ENCODE measurements around the gene CEP295NL.
"Not testable (repeated sequence)": the region's sequence is repeated elsewhere in the genome, so short reads cannot be mapped to it uniquely, and the experiment has no call there.

CEP295NL gene

DNA sequence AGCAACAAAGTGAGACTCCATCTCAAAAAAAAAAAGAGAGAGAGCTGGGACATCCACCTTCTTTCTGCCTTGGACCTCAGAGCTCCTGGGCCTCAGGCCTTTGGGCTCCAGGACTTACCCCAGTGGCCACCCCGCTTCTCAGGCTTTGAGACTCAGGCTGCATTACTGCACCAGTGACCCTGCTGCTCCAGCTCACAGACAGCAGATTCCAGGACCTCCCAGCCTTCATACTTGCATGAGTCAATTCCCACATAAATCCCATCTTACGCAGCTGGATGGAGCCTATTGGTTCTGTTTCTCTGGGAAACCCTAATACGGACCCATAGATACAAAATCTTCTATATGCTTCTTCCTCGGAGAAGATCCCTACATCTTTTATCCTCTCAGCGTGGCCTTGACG, 2.1 kb upstream of the CEP295NL start:
- DNase-seq (ENCODE audit: low read depth), result no peak

DNA sequence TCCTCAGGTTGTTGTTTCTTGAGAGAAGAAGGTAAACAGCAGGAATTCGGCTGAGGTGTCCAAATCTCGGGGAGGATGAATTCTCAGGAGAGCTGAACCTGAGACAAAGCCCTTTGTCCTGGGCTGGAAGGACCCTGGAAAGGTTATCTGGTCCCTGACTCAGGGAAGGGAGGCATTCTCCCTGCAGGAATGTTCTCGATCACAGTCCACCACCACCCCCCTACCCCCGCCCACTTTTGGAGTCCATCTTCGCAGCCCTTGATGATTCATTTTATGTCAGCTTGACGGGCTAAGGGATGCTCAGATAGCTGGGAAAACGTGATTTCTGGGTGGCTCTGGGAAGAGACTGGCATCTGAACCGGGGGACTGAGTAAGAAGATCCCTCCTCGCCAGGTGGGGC, 1.4 kb upstream of the CEP295NL start:
- no peak for DNase-seq (ENCODE audit: low read depth)

DNA sequence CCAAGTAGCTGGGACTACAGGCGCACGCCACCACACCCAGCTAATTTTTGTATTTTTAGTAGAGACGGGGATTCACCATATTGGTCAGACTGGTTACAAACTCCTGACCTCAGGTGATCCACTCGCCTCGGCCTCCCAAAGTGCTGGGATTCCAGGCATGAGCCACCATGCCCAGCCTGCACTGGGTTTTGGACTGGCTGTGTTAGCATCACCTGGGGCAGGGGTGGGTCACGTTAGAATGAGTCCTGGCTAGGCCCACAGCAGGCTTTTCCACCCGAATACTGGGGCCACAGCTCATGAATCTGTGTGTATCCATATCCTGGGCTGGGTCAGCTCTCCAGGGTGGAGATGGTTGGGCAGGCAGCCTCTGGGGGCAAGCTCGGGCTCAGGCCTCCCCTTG, 770 bp downstream of the CEP295NL start:
- DNase-seq (ENCODE audit: low read depth), result not testable (repeated sequence)

DNA sequence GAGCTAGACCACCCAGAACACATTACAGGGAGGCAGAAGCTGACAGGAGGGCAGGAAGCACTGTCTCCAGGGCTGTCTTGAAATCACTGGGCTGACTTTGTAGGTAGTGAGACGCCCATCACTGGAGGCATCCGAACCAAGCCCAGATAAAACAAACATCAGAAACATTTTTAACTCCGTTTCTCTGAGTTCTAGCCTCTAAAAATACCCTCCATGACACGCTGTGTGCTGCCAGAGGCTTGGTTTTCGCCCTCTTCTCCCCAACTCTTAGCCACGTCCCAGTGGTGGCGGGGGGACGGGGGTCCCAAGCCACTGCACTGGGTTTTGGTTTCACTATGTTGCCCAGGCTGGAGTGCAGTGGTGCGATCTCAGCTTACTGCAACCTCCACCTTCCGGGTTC, 1.2 kb downstream of the CEP295NL start:
- DNase-seq (ENCODE audit: low read depth), result no peak

DNA sequence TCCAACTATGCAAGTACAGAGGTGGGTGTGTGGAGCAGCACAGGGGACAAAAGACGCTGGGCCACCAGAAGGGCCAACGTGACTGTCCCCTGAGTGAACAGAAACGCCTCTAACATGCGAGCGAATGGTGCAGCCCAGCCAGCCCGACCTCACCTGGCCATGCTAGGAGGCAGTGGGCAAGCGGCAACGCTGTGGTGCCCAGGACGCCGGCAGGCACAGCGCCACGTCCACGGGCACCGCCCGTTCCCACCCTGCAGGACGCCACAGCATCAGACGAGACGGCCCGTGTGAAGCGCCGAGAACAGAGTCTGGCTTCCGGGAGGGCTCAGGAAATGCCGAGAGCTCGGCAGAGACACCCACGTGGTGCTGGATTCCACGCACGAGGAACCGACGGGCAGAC, 2.2 kb downstream of the CEP295NL start:
- no peak for DNase-seq (ENCODE audit: low read depth)

DNA sequence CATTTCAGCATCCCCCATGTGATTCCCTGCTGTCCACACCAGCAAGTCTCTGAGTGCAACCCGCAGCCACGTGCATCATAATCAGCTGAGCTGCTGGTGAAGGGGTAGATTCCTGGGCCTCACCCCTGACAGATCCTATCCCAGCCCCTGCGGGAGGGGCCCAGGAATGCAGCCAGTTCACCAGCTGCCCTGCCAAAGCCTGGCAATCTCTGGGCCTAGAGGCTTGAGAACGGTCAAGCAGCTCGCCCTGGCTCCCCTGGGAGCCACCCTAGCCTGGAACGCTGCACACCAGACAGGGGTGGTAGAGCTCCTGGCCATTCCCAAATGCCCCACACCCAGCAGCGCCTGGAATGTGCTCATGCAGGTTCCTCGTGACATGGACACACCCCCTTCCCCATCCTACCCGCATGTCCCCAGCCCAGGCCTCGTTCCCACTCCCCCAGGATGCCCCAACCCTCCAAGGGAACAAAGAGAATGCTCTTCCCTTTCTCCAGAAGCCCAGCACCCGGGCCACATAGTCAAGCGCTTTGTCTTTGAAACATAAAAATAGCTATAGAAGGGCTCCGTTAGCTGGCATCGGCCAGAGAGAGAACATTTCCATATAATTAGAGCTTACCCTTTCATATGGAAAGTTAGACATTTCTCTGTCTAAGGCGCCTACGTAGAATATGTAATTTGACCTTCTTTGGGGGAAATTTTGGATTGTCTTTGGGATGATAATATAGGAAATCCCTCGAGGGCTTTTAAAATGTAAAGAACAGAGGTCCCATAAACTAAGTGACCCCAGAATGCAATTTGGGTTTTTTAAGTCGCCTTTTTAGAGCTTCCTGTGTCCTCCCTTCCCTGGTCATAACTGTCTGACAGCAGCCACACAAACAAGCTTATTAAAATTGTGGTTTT, 3.4 kb downstream of the CEP295NL start:
- no peak for DNase-seq (ENCODE audit: low read depth)

DNA sequence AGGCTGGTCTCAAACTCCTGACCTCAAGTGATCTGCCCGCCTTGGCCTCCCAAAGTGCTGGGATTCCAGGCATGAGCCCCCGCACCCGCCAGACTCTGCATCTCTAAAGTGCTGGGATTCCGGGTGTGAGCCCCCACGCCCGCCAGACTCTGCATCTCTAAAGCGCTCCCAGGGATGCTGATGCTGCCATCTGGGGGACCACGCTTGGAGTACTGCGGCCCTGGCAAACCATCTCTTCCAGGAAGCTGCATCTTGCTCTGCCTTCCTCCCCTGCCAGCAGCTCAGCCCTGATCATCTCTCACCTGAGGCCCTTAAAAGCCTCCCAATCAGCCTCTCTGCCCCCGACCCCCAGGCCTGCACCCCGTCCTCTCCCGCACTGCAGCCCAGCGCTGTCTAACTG, 4.1 kb downstream of the CEP295NL start:
- no peak for DNase-seq (ENCODE audit: low read depth)

DNA sequence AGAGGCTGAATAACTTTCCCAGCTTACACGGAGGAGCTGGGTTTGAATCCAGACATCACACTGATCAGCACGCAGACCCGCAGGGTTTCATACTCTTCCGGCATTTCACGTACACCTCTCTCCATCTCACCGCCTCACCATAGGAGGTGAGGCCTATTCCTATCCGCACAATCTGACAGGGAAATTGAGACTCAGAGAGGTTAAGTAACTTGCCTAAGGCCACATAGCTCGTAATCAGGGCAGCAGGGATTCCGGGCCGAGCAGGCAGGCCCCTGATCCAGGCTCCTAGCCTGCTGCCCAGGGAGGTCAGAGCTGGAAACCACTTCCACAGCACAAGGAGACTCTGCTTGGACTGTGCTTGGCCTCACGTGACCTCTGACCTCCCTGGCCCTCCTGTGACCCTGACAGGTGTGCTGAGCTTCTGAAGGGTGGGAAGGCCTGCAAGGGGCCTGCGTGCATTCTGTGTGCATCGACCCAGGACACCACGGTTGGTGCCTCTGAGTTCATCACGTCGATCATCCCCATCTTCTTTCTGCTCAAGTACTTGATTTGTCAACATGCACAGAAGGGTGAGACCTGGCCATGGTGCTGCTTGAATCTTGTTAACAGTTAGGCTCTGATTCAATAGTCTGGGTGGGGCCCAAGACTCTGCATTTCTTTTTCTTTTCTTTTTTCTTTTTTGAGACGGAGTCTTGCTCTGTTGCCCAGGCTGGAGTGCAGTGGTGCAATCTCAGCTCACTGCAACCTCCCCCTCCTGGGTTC, 4.7 kb downstream of the CEP295NL start:
- no peak for DNase-seq (ENCODE audit: low read depth)

DNA sequence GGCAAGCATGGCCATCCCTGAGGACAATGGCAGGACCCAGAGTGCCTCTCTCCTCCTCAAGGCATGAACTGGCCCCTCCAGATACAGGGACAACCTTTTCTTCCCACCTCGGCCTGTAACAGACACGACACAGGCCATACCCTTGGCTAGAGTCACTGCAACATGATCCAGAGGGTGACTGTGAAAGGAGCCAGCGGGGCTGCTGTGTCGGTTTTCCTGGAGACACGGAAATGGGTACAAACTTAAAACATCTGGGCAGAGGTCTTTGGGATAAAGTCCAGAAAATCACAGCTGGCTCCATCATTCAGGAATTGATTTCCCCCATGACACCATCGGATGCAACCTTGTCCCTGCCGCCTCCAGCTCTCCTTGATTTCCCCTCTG, 5.3 kb downstream of the CEP295NL start:
- DNase-seq (ENCODE audit: low read depth), result no peak

DNA sequence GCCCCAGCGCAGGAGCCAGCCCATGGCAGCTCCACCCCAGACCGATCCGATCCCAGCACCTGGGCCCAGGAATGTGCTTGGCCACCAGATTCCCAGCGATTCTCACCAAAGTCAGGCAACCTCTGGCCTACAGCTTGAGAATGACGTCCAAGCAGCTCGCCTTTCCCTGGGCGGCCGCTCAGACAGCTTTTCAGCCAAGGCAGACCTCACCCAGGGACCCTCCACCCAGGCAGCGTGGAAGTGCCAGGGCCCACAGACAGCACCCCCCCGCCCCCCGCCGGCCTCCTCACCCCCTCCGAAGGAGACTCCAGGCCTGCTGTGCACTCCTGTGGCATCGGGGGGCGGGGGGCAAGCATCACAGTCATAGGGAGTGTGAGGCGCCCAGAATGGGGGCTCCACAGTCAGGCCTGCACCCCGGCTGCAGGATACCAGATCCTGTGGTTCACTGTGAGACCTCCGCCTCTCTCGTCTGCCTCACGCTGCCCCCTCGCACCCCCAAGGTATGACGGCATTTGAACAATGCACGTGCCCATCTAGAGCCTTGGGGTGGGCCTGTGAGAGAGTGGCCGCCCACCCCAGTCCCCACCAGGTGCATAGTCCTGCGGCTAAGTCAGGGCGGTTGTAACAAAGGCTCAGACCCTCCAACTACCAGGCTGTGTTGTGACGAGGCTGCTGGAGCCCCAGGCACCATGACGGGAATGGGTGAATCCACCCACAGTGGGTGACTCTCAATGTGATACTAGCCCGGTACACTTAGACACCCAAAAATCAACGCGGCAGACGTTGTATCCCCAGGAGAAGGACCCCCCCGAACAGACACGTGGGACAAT, 6.0 kb downstream of the CEP295NL start:
- no peak for DNase-seq (ENCODE audit: low read depth)

DNA sequence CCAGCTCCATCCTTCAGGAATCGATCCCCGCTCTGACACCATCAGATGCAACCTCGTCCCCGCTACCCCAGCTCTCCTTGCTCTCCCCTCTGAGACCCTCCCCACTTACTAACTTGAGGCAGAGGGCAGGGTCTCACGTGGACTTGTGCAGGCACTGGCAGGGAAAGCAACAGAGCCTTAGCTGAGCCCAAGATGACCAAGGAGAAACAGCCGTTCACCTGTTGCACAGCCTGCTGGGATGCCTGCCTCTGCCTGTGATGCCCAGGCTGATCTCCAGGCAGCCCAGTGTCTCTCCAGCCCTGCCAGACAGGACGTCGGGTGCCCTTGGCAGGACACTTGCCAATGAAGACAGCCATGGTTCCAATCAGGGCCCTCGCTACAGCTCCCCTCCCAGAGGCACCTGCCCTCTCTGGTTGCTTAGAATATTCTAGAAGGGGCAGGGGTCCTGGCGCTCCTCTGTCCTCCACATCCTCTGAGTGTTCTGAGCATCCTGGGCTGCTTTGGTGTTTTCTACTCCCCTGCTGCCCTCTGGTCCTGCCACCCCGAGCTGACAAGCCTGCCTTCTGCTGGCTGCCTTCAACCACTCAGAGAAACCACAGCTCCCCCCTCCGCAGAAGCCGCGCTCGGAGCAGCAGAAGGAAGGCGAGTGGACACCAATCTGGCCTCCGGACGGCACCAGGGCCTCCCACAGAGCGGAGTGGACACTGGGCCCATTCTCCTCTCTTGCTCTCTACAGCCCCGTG, 6.7 kb downstream of the CEP295NL start:
- DNase-seq (ENCODE audit: low read depth), result no peak

DNA sequence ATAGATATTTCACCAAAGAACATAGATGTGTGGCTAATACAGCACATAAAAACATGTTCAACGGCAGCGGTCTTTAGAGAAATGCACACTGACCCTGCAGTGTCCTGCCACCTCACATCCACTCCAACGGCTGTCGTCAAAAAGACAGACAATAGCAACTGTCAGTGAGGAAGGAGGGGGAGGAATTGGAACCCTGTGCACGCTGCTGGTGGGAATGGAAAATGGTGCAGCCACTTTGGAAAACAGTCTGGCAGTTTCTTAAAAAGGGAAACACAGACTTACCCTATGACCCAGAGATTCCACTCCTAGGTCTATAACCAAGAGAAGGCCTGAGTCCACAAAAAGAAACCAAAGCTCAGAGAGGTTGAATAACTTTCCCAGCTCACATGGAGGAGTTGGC, 7.7 kb downstream of the CEP295NL start:
- DNase-seq (ENCODE audit: low read depth), result no peak

DNA sequence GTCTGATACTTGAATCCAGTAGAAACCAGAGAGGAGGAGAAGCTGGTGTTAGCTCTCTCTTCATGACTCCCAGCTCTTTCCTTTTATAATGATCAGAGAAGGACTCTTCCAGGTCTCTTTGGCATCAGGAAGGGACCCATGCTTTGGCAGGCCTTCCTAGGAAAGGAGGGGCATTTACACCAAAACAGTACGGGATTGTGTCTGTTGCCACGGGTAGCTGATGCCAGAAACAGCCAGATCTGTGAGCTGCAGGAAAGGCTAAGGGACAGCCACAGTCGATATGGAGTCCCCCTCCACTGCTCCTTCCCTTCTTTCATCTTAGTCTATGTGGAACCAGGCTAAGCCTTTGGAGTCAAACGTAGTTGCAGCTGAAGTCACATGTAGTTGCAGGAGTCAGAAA, 9.3 kb downstream of the CEP295NL start:
- no peak for DNase-seq (ENCODE audit: low read depth)

DNA sequence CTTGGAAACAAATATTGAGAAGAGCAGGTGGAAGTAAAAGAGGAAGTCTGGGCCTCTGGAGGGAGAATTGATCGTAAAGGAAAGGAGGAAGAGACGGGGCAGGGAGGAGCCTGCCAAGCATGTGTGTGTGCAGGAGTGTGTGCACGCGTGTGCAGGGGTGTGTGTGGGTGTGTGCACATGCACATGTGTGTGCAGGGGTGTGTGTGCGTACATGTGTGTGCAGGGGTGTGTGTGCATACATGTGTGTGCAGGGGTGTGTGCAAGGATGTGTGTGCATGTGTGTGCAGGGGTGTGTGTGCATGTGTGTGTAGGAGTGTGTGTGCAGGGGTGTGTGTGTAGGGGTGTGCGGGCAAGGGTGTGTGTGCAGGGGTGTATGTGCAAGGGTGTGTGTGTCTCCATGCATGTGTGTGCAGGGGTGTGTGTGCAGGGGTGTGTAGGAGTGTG, 10.0 kb downstream of the CEP295NL start:
- no peak for DNase-seq (ENCODE audit: low read depth)

DNA sequence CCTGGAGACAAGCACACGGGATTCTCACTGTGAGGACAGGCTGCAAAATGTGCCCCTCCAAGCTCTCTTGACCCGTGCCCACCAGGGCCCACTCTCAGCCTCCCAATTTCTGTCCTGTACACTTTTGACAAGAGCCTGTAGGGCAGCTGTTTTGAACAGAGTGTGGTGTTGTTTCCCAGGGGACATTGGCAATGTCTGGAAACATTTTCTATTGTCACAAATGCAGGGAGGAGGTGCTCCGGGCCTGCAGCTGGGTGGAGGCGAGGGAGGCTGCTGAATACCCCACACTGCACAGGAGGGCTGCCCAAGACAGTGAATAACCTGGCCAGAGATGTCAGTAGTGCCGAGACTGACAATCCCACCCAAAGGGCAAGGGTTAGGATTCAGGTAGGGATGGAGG, 10.5 kb downstream of the CEP295NL start:
- no peak for DNase-seq (ENCODE audit: low read depth)

DNA sequence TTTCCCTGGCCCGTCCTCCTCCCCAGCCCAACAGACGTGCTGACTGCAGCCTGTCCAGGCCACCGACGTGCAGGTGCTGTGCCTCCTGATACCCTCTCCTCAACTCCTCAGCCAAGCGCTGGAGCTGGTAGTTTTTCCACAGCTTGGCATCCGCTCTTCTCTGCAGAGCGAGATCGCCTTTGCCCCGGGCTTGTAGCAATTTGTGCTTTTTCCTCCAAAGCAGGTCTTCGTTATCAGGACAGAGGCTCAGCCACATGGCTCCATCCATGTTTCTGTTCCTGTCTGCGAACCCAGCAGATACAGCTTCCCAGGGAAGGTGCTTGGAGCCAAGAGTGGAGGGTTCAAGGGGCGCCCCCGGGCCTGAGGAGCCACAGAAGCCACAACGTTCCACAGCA, 10.9 kb downstream of the CEP295NL start:
- DNase-seq (ENCODE audit: low read depth), result no peak

DNA sequence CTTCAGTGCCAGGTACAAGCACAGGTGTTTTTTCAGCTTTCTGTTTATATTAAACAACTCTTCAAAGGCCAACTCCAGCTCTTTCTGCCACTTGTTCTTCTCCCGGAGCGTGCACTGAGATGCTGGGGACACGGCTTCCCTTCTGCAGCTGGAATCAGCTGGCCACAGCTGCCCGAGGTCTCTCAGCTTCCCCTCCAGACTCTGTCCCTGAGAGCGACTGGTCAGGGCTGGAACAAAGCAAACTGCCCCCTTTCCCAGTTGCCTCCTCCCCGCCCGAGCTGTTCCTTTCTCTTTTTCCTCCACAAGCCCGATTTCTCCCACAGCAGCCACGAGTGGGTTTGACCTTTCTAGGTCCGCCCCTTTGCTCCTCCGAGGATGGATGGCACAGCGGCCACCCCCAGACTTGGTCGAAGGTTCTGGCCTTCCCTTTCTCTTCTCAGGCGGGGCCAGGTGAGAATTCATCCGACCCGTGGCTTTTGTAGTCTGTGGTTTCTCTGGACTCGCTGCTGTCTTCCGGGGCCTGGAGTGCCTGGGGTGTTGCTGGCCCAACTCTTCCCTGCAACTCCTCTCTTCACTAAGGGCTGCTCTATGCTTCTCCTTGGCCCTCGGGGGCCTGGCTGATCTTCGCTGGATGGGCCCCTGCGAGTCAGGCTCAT, 11.5 kb downstream of the CEP295NL start:
- no peak for DNase-seq (ENCODE audit: low read depth)

DNA sequence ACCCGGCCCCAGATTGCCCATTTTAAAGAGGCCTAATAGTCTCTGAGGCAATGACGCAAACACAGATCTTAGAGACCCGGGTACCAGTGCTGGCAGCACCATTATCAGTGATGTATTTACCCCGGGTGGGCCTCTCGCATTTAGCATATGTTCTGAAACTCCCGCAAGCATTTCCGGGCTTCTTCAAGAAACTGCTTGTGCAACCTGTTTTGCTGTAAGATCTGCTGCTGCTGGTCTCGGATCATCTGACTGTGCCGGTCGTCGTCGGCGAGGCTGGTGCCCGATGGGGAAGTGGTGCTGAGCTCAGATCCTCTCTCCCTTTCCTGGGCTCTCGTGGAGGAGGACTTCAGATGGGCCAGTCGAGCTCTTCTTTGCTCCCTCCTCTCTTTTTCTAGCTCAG, 12.5 kb downstream of the CEP295NL start:
- peak; percentile 23 for DNase-seq (ENCODE audit: low read depth)

DNA sequence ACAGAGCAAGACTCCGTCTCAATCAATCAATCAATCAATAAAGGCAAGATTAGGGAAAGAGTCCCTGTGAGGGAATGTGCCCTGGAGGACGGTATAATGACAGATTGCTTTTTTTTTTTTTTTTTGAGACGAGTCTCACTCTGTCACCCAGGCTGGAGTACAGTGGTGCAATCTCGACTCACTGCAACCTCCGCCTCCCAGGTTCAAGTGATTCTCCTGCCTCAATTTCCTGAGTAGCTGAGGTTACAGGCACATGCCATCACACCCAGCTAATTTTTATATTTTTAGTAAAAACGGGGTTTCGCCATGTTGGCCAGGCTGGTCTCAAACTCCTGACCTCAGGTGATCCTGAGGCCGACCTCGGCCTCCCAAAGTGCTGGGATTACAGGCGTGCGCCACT, 12.9 kb downstream of the CEP295NL start:
- not testable (repeated sequence) for DNase-seq (ENCODE audit: low read depth)

DNA sequence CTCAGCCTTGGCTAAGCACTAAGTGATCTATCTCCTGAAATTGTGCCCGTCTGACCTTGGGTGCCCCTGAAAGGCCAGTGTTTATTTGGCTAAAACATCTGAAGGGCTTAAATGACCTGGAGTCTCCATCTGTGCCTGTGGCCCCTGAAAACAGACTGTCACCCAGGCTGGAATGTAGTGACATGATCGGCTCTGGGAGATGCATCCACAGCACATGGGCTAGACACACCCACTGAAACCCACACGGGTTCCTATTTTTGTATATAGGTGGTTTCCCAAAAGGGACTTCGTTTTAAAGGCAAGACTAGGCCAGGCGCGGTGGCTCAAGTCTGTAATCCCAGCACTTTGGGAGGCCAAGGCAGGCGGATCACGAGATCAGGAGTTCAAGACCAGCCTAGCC, 13.5 kb downstream of the CEP295NL start:
- no peak for DNase-seq (ENCODE audit: low read depth)

DNA sequence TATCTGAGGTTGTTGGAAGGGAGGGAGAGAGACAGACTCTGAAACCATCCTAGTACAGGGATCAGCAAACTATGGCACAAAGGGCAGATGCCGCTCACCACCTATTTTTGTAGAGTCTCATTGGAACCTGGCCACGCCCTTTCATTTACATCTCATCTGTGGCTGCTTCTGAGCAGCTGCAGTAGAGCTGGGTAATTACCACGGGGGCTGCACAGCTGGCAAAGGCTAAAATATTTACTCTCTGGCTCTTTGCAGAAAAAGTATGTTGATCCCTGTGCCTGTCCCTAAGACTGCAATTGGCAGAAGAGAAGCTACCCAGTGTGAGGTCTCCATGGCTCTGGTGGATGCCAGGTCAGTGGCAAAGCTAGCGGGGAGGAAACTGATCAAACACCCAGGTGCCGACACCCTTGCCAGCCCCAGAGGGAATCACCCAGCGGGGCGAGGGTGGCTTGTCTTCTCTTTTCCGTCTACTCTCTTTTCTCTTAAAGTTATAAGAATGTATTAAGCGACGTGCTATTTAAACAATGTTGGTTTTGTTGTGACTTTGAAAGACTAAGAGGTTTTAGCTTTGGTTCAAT, 14.0 kb downstream of the CEP295NL start:
- no peak for DNase-seq (ENCODE audit: low read depth)

Data from stimulated activated CD8-positive, alpha-beta memory T cell treated with anti-CD3 and anti-CD28 coated beads, Interleukin-4, amount 100 ng/mL, for 24 hours (primary cell).